Mesothelial cell of epicardium (in vitro differentiated cells): Measurements from ENCODE around the gene ZNF385A. TPM values are rescaled to one million over a fixed set of nuclear protein-coding genes. Genes with fewer than 3 reads are reported as not detected.
A peak's percentile ranks its signal among the peaks of the same experiment; 100 is the strongest.

ENCODE experiments used
- DNase-seq, 2 experiments: peaks; one replicate each; pipeline ENCODE4 v3.0.0; 2021; ENCODE audit warnings: low spot score in 2 of 2; ENCODE audit not compliant: unreplicated experiment in 2 of 2
- H3K27ac Mint-ChIP-seq: 2 replicates; pipeline ENCODE4 v1.8.0; 2021; ENCODE audit warnings: mixed read lengths
- H3K27me3 Mint-ChIP-seq: 2 replicates; pipeline ENCODE4 v1.8.0; 2021; ENCODE audit warnings: low read depth, mixed read lengths
- H3K36me3 Mint-ChIP-seq: 2 replicates; pipeline ENCODE4 v1.8.0; 2021; ENCODE audit warnings: mixed read lengths
- H3K4me1 Mint-ChIP-seq: 2 replicates; pipeline ENCODE4 v1.8.0; 2021; ENCODE audit warnings: mixed read lengths
- H3K4me3 Mint-ChIP-seq: 2 replicates; pipeline ENCODE4 v1.8.0; 2021; ENCODE audit warnings: mild to moderate bottlenecking, moderate library complexity, mixed read lengths
- H3K9me3 Mint-ChIP-seq: 2 replicates; pipeline ENCODE4 v1.8.0; 2021; ENCODE audit warnings: mixed read lengths
- CTCF ChIP-seq: fragments of 200-600 bp; sonication (generic); IDR thresholded peaks from one replicate; pipeline ENCODE4 v1.5.0; 2021; ENCODE audit warnings: antibody characterized with exemption; ENCODE audit not compliant: unreplicated experiment
- total RNA-seq: library from RNA; stranded (reverse); gene quantifications from 3 replicates; pipeline ENCODE4 v1.2.1, GENCODE V29; 2021

Gene ZNF385A
- total RNA-seq, 1 donor from 2014 or later: 35.4 TPM

DNA sequence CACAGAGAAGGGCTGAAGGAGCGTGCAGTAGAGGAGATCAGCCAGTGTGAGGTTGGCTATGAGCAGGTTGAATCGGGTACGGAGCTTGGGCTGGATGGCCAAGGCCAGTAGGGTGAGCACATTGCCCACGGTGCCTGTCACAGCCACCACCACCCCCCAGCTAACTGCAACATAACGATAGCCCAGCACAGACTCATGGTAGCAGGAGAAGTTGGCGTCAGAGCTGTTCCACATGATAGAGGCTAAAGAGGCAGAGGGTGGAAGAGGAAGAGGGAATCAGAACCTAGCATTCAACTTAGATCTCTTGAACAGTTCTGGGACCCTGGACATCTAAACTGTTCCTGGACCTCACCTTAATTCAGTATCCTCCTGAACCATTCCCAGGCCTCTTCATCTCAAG, 20.9 kb downstream of the ZNF385A start:
- no peaks in the 10 kb centered on the region for H3K27me3 Mint-ChIP-seq
- no peaks in the 10 kb centered on the region for H3K36me3 Mint-ChIP-seq

GRCh38 chr12:54363047-54363446, 21.5 kb downstream of the ZNF385A start:
- Mint-ChIP-seq H3K9me3 (no peaks in the 10 kb centered on the region), H3K4me1 (peaks cover 22% of the 10 kb centered on the region), H3K36me3 (no peaks in the 10 kb centered on the region), H3K27ac (no peak overlapping the region), H3K4me3 (no peak overlapping the region), H3K27me3 (no peaks in the 10 kb centered on the region)
- no peak for DNase-seq
- no peak for TF ChIP-seq CTCF

More for the DNA sequence above, 20.9 kb downstream of the ZNF385A start:
- no peak for TF ChIP-seq CTCF
- Mint-ChIP-seq H3K4me1 (peaks cover 28% of the 10 kb centered on the region), H3K27ac (no peak overlapping the region), H3K4me3 (no peak overlapping the region), H3K9me3 (no peaks in the 10 kb centered on the region)
- no peak for DNase-seq

DNA sequence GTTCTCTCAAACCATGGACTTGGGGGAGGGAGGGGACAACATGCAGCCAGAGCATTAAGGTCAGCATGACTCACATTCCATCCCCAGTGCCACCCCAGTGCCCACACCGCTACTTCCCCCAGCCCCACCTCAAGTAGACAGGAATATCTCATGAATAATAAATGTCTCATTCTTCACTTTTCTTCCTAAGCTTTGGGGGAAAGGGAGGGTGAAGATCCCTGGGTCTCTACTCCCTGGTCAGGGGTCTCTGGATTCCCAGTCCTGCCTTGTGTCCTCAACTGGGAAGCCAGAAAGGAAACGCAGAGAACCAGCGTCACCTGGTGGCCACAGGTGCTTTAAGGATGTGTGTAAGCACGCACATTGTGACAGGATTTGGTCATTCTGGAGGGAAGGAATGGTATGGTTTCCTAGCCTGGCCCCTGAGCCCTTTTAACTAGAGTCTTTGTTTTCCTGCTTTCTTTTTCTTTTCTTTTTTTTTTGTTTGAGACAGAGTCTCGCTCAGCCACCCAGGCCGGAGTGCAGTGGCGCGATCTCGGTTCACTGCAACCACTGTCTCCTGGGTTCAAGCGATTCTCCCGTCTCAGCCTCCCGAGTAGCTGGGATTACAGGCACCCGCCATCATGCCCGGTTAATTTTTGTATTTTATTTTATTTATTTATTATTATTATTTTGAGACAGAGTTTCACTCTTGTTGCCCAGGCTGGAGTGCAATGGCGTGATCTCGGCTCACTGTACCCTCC, 23.6 kb downstream of the ZNF385A start:
- H3K4me1 Mint-ChIP-seq: peaks cover 9% of the 10 kb centered on the region
- no peak overlapping the region for H3K27ac Mint-ChIP-seq
- no peaks in the 10 kb centered on the region for H3K36me3 Mint-ChIP-seq
- DNase-seq: peak; percentile 66 to 87
- no peak overlapping the region for H3K4me3 Mint-ChIP-seq
- peak; percentile 85 for TF ChIP-seq CTCF
- no peaks in the 10 kb centered on the region for H3K9me3 Mint-ChIP-seq
- no peaks in the 10 kb centered on the region for H3K27me3 Mint-ChIP-seq

DNA sequence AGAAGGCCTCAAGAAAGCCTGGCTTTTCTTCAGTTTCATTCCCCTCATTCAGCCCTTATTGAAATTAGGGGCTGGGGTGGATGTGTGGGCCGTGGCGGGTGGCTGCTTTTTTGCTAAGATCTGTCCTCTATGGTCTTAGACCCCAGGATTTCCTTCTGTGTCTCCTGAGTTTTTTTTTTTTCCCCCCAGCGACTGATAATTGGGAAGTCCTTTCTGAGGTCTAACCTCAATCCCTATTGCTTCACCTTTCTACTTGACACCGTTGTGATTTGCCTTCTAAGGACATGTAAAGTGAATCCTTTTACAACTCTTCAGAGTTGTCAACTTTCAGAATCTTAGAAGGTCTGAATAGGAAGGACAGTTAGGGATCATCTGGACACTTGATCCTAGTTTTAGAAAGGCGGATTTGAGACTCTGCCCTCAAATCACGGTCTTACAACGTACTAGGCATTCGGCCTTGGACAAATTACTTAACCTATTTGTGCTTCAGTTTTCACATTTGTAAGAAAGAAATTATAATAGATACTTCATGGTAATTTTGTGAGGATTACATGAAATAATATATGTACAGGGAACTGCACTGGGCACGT, 24.7 kb downstream of the ZNF385A start:
- no peak overlapping the region for H3K27ac Mint-ChIP-seq

DNA sequence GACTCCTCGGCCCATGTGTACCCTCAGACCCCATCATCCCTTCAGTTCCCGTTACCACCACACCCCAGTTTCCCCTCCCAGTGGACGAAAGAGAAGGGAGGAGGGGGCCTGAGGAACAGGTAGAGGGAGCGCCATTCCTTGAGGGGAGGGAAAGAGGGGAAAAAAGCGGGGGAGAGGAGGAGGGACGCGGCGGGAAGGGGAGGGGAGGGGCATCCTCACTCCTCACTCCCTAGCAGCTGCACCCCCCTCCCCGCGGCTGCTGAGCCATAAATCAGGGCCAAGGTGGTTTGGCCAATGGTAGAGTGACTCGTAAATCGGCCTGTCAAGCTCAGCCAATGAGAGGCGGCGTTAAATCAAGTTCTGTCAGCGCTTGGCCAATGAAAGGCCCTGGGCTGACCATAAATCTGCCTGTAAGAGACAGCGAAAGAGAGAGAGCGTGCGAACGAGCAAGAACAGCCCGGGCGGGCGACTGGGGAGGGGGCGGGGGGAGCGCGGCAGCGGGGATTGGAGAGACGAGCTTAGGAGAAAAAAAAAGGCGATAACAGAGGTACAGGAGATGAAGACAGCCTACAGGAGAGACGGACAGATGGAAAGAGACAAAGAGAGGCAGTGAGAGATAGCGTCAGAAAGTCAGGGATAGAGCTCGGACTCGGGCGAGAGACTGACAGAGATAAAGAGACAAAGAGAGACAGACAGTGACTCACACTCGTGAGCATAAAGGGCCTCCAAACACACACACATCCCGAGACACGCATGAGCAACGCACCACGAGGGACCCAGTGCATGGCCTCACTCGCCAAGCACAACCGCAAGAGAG, 25.4 kb downstream of the ZNF385A start:
- peak; percentile 85 to 96 for DNase-seq
- no peak overlapping the region for H3K27ac Mint-ChIP-seq
- TF ChIP-seq CTCF: no peak
- H3K36me3 Mint-ChIP-seq: no peaks in the 10 kb centered on the region
- H3K9me3 Mint-ChIP-seq: no peaks in the 10 kb centered on the region
- peaks cover 9% of the 10 kb centered on the region for H3K4me1 Mint-ChIP-seq
- H3K27me3 Mint-ChIP-seq: no peaks in the 10 kb centered on the region
- H3K4me3 Mint-ChIP-seq: no peak overlapping the region

More for the DNA sequence above, 24.7 kb downstream of the ZNF385A start:
- no peak for TF ChIP-seq CTCF
- DNase-seq: no peak
- Mint-ChIP-seq H3K9me3 (no peaks in the 10 kb centered on the region), H3K4me1 (peaks cover 9% of the 10 kb centered on the region), H3K4me3 (no peak overlapping the region), H3K27me3 (no peaks in the 10 kb centered on the region), H3K36me3 (no peaks in the 10 kb centered on the region)
